CD8-positive, alpha-beta memory T cell (primary cell): ENCODE results near the gene TSBP1. TPM values are rescaled to one million over a fixed set of nuclear protein-coding genes. Genes with fewer than 3 reads are reported as not detected.
A peak's percentile ranks its signal among the peaks of the same experiment; 100 is the strongest.
"Not testable (repeated sequence)": the region's sequence is repeated elsewhere in the genome, so short reads cannot be mapped to it uniquely, and the experiment has no call there.

ENCODE experiments used
- CTCF ChIA-PET: fragments of 350-600 bp; sonication (Branson Sonifier 250); formaldehyde crosslinking; loops from one replicate; lab custom pipeline; 2021; ENCODE audit warnings: antibody characterized with exemption; lab: Charles Lee
- POLR2A ChIA-PET: fragments of 350-600 bp; sonication (Branson Sonifier 250); formaldehyde crosslinking; loops from one replicate; lab custom pipeline; 2021; ENCODE audit warnings: antibody characterized with exemption; lab: Charles Lee
- DNase-seq, 5 donors: peaks; one replicate each; pipeline versions ENCODE4 v3.0.0 to v3.0.0-alpha.2; 2020 to 2022; ENCODE audit warnings: mixed read lengths in 1 of 5
- H3K27ac ChIP-seq: one replicate; pipeline ENCODE4 v1.7.0; 2013; ENCODE audit warnings: low read depth, mild to moderate bottlenecking, low read length, moderate library complexity
- H3K27me3 ChIP-seq: 2 replicates; pipeline ENCODE4 v1.7.0; 2013; ENCODE audit warnings: low read length, mild to moderate bottlenecking; ENCODE audit not compliant: insufficient read depth, poor library complexity, severe bottlenecking
- H3K36me3 ChIP-seq: 2 replicates; pipeline ENCODE4 v1.7.0; 2013; ENCODE audit warnings: mild to moderate bottlenecking, low read length, moderate library complexity; ENCODE audit not compliant: insufficient read depth
- H3K4me1 ChIP-seq: 2 replicates; pipeline ENCODE4 v1.7.0; 2013; ENCODE audit warnings: mild to moderate bottlenecking, low read length, moderate library complexity; ENCODE audit not compliant: insufficient read depth
- H3K4me3 ChIP-seq: 2 replicates; pipeline ENCODE4 v1.7.0; 2013; ENCODE audit warnings: mild to moderate bottlenecking, low read length
- H3K9me3 ChIP-seq: 2 replicates; pipeline ENCODE4 v1.7.0; 2013; ENCODE audit warnings: mild to moderate bottlenecking, low read length
- H3K27ac Mint-ChIP-seq, 8 donors: one replicate each; pipeline ENCODE4 v1.8.0; 2020 to 2021; ENCODE audit warnings: mixed read lengths in 8 of 8, mild to moderate bottlenecking in 6 of 8, inconsistent platforms in 3 of 8, moderate library complexity in 3 of 8
- H3K27me3 Mint-ChIP-seq, 2 donors: one replicate each; pipeline ENCODE4 v1.8.0; 2020 to 2021; ENCODE audit warnings: mixed read lengths in 2 of 2, mild to moderate bottlenecking in 1 of 2, moderate library complexity in 1 of 2
- H3K36me3 Mint-ChIP-seq, 3 donors: one replicate each; pipeline ENCODE4 v1.8.0; 2020 to 2021; ENCODE audit warnings: mixed read lengths in 3 of 3, inconsistent platforms in 1 of 3, mild to moderate bottlenecking in 1 of 3
- H3K4me1 Mint-ChIP-seq, 3 donors: one replicate each; pipeline ENCODE4 v1.8.0; 2020 to 2021; ENCODE audit warnings: mixed read lengths in 3 of 3, inconsistent platforms in 1 of 3, mild to moderate bottlenecking in 1 of 3
- H3K4me3 Mint-ChIP-seq, 7 donors: one replicate each; pipeline ENCODE4 v1.8.0; 2020 to 2021; ENCODE audit warnings: mixed read lengths in 7 of 7, mild to moderate bottlenecking in 6 of 7, moderate library complexity in 4 of 7, inconsistent platforms in 2 of 7
- H3K9me3 Mint-ChIP-seq, 5 donors: one replicate each; pipeline ENCODE4 v1.8.0; 2020 to 2022; ENCODE audit warnings: mixed read lengths in 5 of 5, mild to moderate bottlenecking in 3 of 5, moderate library complexity in 2 of 5, inconsistent platforms in 1 of 5
- polyA plus RNA-seq: library from polyadenylated mRNA; unstranded; fragments of 300-500 nt; fragmentation: Illumina TruSeq; gene quantifications from one replicate; pipeline ENCODE4 v1.2.3, GENCODE V29; 2021
- total RNA-seq, 2 experiments: library from RNA; stranded (reverse); gene quantifications; one replicate each; pipeline ENCODE4 v1.2.3, GENCODE V29; 2021

Gene TSBP1
- total and polyA plus RNA-seq, 3 experiments from 2014 or later: not detected

- Mint-ChIP-seq H3K9me3 (peaks cover 0 to 2% (median 0%) of the 10 kb centered on the region in 5 donors), H3K4me3 (no peak overlapping the region), H3K27ac (no peak overlapping the region), H3K36me3 (no peaks in the 10 kb centered on the region), H3K27me3 (peaks cover 25 to 64% of the 10 kb centered on the region in 2 donors), H3K4me1 (no peaks in the 10 kb centered on the region)
- CTCF ChIA-PET: no interaction called here
- POLR2A ChIA-PET: no interaction called here
- Histone ChIP-seq H3K36me3 (no peaks in the 10 kb centered on the region), H3K27me3 (peaks cover 5% of the 10 kb centered on the region), H3K27ac (no peak overlapping the region), H3K9me3 (no peaks in the 10 kb centered on the region), H3K4me1 (no peaks in the 10 kb centered on the region), H3K4me3 (no peak overlapping the region)
- DNase-seq: no peak
Observed at GRCh38 chr6:32367644-32368043, 4.1 kb downstream of the TSBP1 start.

DNA sequence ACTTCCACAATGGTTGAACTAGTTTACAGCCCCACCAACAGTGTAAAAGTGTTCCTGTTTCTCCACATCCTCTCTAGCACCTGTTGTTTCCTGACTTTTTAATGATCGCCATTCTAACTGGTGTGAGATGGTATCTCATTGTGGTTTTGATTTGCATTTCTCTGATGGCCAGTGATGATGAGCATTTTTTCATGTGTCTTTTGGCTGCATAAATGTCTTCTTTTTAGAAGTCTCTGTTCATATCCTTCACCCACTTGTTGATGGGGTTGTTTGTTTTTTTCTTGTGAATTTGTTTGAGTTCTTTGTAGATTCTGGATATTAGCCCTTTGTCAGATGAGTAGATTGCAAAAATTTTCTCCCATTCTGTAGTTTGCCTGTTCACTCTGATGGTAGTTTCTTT lies 12.5 kb downstream of the TSBP1 start:
- H3K27me3 ChIP-seq, H3K27ac ChIP-seq, H3K4me3 Mint-ChIP-seq, H3K36me3 ChIP-seq, DNase-seq, H3K4me1 Mint-ChIP-seq, H3K4me3 ChIP-seq, H3K4me1 ChIP-seq, H3K9me3 Mint-ChIP-seq, H3K36me3 Mint-ChIP-seq, H3K9me3 ChIP-seq, H3K27ac Mint-ChIP-seq, POLR2A ChIA-PET, CTCF ChIA-PET: not testable (repeated sequence)
- H3K27me3 Mint-ChIP-seq: peaks cover 6 to 20% of the 10 kb centered on the region in 2 donors

- peaks cover 6 to 14% of the 10 kb centered on the region in 2 donors for H3K27me3 Mint-ChIP-seq
- H3K9me3 Mint-ChIP-seq, H3K36me3 Mint-ChIP-seq, H3K36me3 ChIP-seq, H3K9me3 ChIP-seq, H3K4me1 Mint-ChIP-seq, H3K4me1 ChIP-seq, H3K4me3 Mint-ChIP-seq, H3K4me3 ChIP-seq, H3K27me3 ChIP-seq, CTCF ChIA-PET, H3K27ac Mint-ChIP-seq, H3K27ac ChIP-seq, POLR2A ChIA-PET, DNase-seq: not testable (repeated sequence)
Observed at GRCh38 chr6:32358548-32358947, 13.2 kb downstream of the TSBP1 start.

- no peaks in the 10 kb centered on the region for H3K9me3 ChIP-seq
Observed at GRCh38 chr6:32355018-32355417, 16.7 kb downstream of the TSBP1 start.

DNA sequence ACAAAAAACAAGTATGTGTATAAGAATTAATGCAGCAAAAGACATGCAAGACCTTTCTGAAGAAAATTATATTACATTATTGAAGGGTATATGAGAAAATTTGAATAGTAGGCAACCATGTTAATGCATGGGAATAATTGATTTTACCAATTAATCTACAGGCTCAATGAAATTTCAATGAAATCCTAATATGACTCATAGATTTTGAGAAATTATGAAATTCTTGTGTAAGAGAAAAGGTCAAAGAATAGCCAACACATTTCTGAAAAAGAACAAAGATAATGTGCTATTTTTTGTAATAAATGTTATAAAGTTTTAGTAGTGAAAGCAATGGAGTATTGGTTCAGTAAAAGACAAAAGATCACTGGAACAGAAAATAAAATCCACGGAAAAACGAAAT lies 18.4 kb downstream of the TSBP1 start:
- no peak overlapping the region for H3K4me3 Mint-ChIP-seq
- no peak overlapping the region for H3K4me3 ChIP-seq
- no peaks in the 10 kb centered on the region for H3K9me3 ChIP-seq
- H3K4me1 Mint-ChIP-seq: no peaks in the 10 kb centered on the region
- no peak overlapping the region for H3K27ac ChIP-seq
- no peak overlapping the region for H3K27ac Mint-ChIP-seq
- ChIA-PET CTCF (no interaction called here), POLR2A (no interaction called here)
- H3K4me1 ChIP-seq: no peaks in the 10 kb centered on the region
- no peaks in the 10 kb centered on the region for H3K36me3 Mint-ChIP-seq
- peaks cover 7% of the 10 kb centered on the region for H3K27me3 ChIP-seq
- peaks cover 8 to 28% of the 10 kb centered on the region in 2 donors for H3K27me3 Mint-ChIP-seq
- no peak for DNase-seq
- no peaks in the 10 kb centered on the region for H3K36me3 ChIP-seq
- H3K9me3 Mint-ChIP-seq: no peaks in the 10 kb centered on the region

More at GRCh38 chr6:32355018-32355417, 16.7 kb downstream of the TSBP1 start:
- POLR2A ChIA-PET: no interaction called here
- no peaks in the 10 kb centered on the region for H3K9me3 Mint-ChIP-seq
- CTCF ChIA-PET: no interaction called here
- DNase-seq: no peak
- no peaks in the 10 kb centered on the region for H3K4me1 ChIP-seq
- H3K27me3 ChIP-seq: no peaks in the 10 kb centered on the region
- no peaks in the 10 kb centered on the region for H3K36me3 Mint-ChIP-seq
- H3K27ac ChIP-seq: no peak overlapping the region
- H3K36me3 ChIP-seq: no peaks in the 10 kb centered on the region
- H3K27me3 Mint-ChIP-seq: peaks cover 4 to 14% of the 10 kb centered on the region in 2 donors
- H3K4me3 ChIP-seq: no peak overlapping the region
- no peak overlapping the region for H3K27ac Mint-ChIP-seq
- H3K4me3 Mint-ChIP-seq: no peak overlapping the region
- no peaks in the 10 kb centered on the region for H3K4me1 Mint-ChIP-seq

- no peaks in the 10 kb centered on the region for H3K4me1 Mint-ChIP-seq
- no peaks in the 10 kb centered on the region for H3K27me3 ChIP-seq
- ChIA-PET POLR2A (no interaction called here), CTCF (no interaction called here)
- H3K9me3 Mint-ChIP-seq: no peaks in the 10 kb centered on the region
- no peaks in the 10 kb centered on the region for H3K36me3 Mint-ChIP-seq
- no peak for DNase-seq
- peaks cover 10 to 23% of the 10 kb centered on the region in 2 donors for H3K27me3 Mint-ChIP-seq
- no peaks in the 10 kb centered on the region for H3K9me3 ChIP-seq
- no peak overlapping the region for H3K27ac Mint-ChIP-seq
- no peak overlapping the region for H3K27ac ChIP-seq
- H3K4me3 Mint-ChIP-seq: no peak overlapping the region
- H3K4me1 ChIP-seq: no peaks in the 10 kb centered on the region
- no peaks in the 10 kb centered on the region for H3K36me3 ChIP-seq
- no peak overlapping the region for H3K4me3 ChIP-seq
Observed at GRCh38 chr6:32340242-32340641, 31.5 kb downstream of the TSBP1 start.

DNA sequence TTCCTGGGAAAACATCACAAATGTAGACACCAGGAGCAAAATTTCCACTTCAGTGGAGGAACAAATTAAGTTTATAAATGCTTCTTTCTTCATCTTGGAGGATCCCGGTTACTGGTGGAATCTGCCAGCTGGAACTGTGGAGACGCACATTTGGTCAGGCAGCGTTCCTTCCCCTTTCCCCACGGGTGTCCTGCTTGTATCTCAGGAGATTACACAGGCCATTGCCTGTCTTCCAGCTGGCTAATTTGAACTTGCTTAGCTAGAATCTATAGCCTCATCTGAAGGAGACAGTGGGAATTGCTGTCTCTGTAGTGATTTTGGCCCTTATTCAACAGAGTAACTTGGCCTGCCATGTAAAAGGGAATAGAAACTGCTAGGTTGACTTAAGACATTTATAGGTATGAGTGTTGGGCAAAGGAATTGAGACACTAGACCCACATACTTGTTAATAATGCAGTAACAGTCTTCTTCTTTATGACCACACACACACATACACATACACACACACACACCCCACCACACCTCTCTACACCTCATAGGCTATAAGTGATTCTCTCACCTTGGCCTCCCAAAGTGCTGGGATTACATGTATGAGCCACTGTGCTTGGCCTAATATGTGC lies 34.4 kb downstream of the TSBP1 start:
- no peaks in the 10 kb centered on the region for H3K4me1 Mint-ChIP-seq
- no peak for DNase-seq
- peaks cover 12 to 38% of the 10 kb centered on the region in 2 donors for H3K27me3 Mint-ChIP-seq
- CTCF ChIA-PET: no interaction called here
- Histone ChIP-seq H3K4me1 (no peaks in the 10 kb centered on the region), H3K36me3 (no peaks in the 10 kb centered on the region), H3K27ac (no peak overlapping the region), H3K27me3 (no peaks in the 10 kb centered on the region), H3K9me3 (no peaks in the 10 kb centered on the region), H3K4me3 (no peak overlapping the region)
- H3K36me3 Mint-ChIP-seq: no peaks in the 10 kb centered on the region
- POLR2A ChIA-PET: no interaction called here
- no peak overlapping the region for H3K27ac Mint-ChIP-seq
- H3K4me3 Mint-ChIP-seq: no peak overlapping the region
- no peaks in the 10 kb centered on the region for H3K9me3 Mint-ChIP-seq

DNA sequence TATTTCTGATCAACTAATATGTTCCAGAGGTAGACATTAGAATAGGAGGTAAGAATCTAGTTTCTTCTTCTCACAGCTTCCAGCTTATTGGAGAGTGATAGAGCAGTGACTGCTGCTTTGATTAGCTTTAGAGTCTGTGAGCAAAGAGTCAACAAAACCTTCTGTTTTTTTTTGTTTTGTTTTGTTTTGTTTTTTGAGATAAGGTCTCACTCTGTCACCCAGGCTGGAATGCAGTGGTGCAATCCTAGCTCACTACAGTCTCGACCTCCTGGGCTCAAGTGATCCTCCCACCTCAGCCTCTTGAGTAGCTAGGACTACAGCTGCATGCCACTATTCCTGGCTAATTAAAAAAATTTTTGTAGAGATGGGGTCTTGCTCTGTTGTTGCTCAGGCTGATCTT lies 39.3 kb downstream of the TSBP1 start:
- no peak overlapping the region for H3K4me3 Mint-ChIP-seq
- H3K4me1 Mint-ChIP-seq: no peaks in the 10 kb centered on the region
- ChIA-PET POLR2A (no interaction called here), CTCF (no interaction called here)
- H3K9me3 Mint-ChIP-seq: no peaks in the 10 kb centered on the region
- no peaks in the 10 kb centered on the region for H3K36me3 Mint-ChIP-seq
- Histone ChIP-seq H3K27me3 (no peaks in the 10 kb centered on the region), H3K9me3 (no peaks in the 10 kb centered on the region), H3K4me1 (no peaks in the 10 kb centered on the region), H3K36me3 (no peaks in the 10 kb centered on the region), H3K27ac (no peak overlapping the region), H3K4me3 (no peak overlapping the region)
- peaks cover 6 to 25% of the 10 kb centered on the region in 2 donors for H3K27me3 Mint-ChIP-seq
- DNase-seq: no peak
- peak overlapping the region in 1 of 8 donors; percentile 21 for H3K27ac Mint-ChIP-seq
